Measurements from ENCODE around the gene R3HCC1L.
A peak's percentile ranks its signal among the peaks of the same experiment; 100 is the strongest.

Gene R3HCC1L

GRCh38 chr10:98268694-98269431, 134.4 kb downstream of the R3HCC1L start:
- peak overlapping the region; percentile 49 for H3K4me3 ChIP-seq (ENCODE audit: low read length)
- DNase-seq (ENCODE audit: low read depth): no peak
- TF ChIP-seq CTCF (conservative IDR thresholded peaks at IDR 0.05; ENCODE audit: low read depth, low read length): no peak

GRCh38 chr10:98269435-98269912, 135.0 kb downstream of the R3HCC1L start:
- no peak for TF ChIP-seq CTCF (conservative IDR thresholded peaks at IDR 0.05; ENCODE audit: low read depth, low read length)
- no peak overlapping the region for H3K4me3 ChIP-seq (ENCODE audit: low read length)
- peak; percentile 83 for DNase-seq (ENCODE audit: low read depth)

GRCh38 chr10:98270073-98270740, 135.8 kb downstream of the R3HCC1L start:
- no peak for DNase-seq (ENCODE audit: low read depth)
- TF ChIP-seq CTCF (conservative IDR thresholded peaks at IDR 0.05; ENCODE audit: low read depth, low read length): no peak

GRCh38 chr10:98270786-98271185, 136.3 kb downstream of the R3HCC1L start:
- DNase-seq (ENCODE audit: low read depth): no peak
- no peak overlapping the region for H3K4me3 ChIP-seq (ENCODE audit: low read length)
- TF ChIP-seq CTCF (conservative IDR thresholded peaks at IDR 0.05; ENCODE audit: low read depth, low read length): no peak

More at GRCh38 chr10:98270073-98270740, 135.8 kb downstream of the R3HCC1L start:
- no peak overlapping the region for H3K4me3 ChIP-seq (ENCODE audit: low read length)

GRCh38 chr10:98272245-98272644, 137.8 kb downstream of the R3HCC1L start:
- DNase-seq (ENCODE audit: low read depth): no peak
- no peak overlapping the region for H3K4me3 ChIP-seq (ENCODE audit: low read length)
- no peak for TF ChIP-seq CTCF (conservative IDR thresholded peaks at IDR 0.05; ENCODE audit: low read depth, low read length)

- DNase-seq (ENCODE audit: low read depth): no peak
- H3K4me3 ChIP-seq (ENCODE audit: low read length): no peak overlapping the region
- TF ChIP-seq CTCF (conservative IDR thresholded peaks at IDR 0.05; ENCODE audit: low read depth, low read length): no peak
These were observed 138.2 kb downstream of the R3HCC1L start for GRCh38 chr10:98272656-98273055.

All from retinal pigment epithelial cell (primary cell).